ENCODE data around the gene WDR55.
"Not testable (repeated sequence)": the region's sequence is repeated elsewhere in the genome, so short reads cannot be mapped to it uniquely, and the experiment has no call there.

The WDR55 gene

GRCh38 chr5:140664030-140664358 lies 710 bp upstream of the WDR55 start:
- H3K36me3 ChIP-seq, result peaks cover 66% of the 10 kb centered on the region
- TF ChIP-seq CTCF (IDR thresholded peaks at IDR 0.05; ENCODE audit: low read depth, low read length), result no peak
- no peaks in the 10 kb centered on the region for H3K9me3 ChIP-seq (ENCODE audit: severe bottlenecking)
- peak overlapping the region; percentile 86 for H3K27ac ChIP-seq
- no peaks in the 10 kb centered on the region for H3K27me3 ChIP-seq (ENCODE audit: insufficient read depth, low read depth, severe bottlenecking)
- no peak for DNase-seq
- peak overlapping the region; percentile 94 for H3K4me3 ChIP-seq (ENCODE audit: low read depth, low read length)

- H3K4me3 ChIP-seq (ENCODE audit: low read depth, low read length); H3K27me3 ChIP-seq (ENCODE audit: insufficient read depth, low read depth, severe bottlenecking); DNase-seq; H3K9me3 ChIP-seq (ENCODE audit: severe bottlenecking); H3K27ac ChIP-seq: not testable (repeated sequence)
- H3K36me3 ChIP-seq, result peaks cover 67% of the 10 kb centered on the region
Observed at GRCh38 chr5:140671035-140671434, 6.3 kb downstream of the WDR55 start.

GRCh38 chr5:140671472-140672125 lies 6.9 kb downstream of the WDR55 start:
- Histone ChIP-seq H3K27me3 (ENCODE audit: insufficient read depth, low read depth, severe bottlenecking) (no peaks in the 10 kb centered on the region), H3K36me3 (peaks cover 69% of the 10 kb centered on the region), H3K27ac (no peak overlapping the region), H3K9me3 (ENCODE audit: severe bottlenecking) (no peaks in the 10 kb centered on the region), H3K4me3 (ENCODE audit: low read depth, low read length) (no peak overlapping the region)
- no peak for TF ChIP-seq CTCF (IDR thresholded peaks at IDR 0.05; ENCODE audit: low read depth, low read length)
- DNase-seq, result no peak

GRCh38 chr5:140672455-140673186 lies 7.9 kb downstream of the WDR55 start:
- H3K27ac ChIP-seq, result no peak overlapping the region
- H3K27me3 ChIP-seq (ENCODE audit: insufficient read depth, low read depth, severe bottlenecking), result no peaks in the 10 kb centered on the region
- no peaks in the 10 kb centered on the region for H3K9me3 ChIP-seq (ENCODE audit: severe bottlenecking)
- no peak overlapping the region for H3K4me3 ChIP-seq (ENCODE audit: low read depth, low read length)
- DNase-seq, result no peak
- H3K36me3 ChIP-seq, result peaks cover 75% of the 10 kb centered on the region
- TF ChIP-seq CTCF (IDR thresholded peaks at IDR 0.05; ENCODE audit: low read depth, low read length), result no peak

GRCh38 chr5:140673187-140673976 lies 8.7 kb downstream of the WDR55 start, which contains the start of gene DND1:
Gene DND1 (minus strand): TSS chr5:140673576. CDS start chr5:140673542, 34 bp downstream.
- Histone ChIP-seq H3K27me3 (ENCODE audit: insufficient read depth, low read depth, severe bottlenecking) (no peaks in the 10 kb centered on the region), H3K36me3 (peaks cover 78% of the 10 kb centered on the region), H3K27ac (no peak within 1 kb of the TSS), H3K9me3 (ENCODE audit: severe bottlenecking) (no peaks in the 10 kb centered on the region), H3K4me3 (ENCODE audit: low read depth, low read length) (no peak within 1 kb of the TSS)
- no peak for TF ChIP-seq CTCF (IDR thresholded peaks at IDR 0.05; ENCODE audit: low read depth, low read length)
- no peak for DNase-seq

- peaks cover 76% of the 10 kb centered on the region for H3K36me3 ChIP-seq
- no peaks in the 10 kb centered on the region for H3K9me3 ChIP-seq (ENCODE audit: severe bottlenecking)
- H3K4me3 ChIP-seq (ENCODE audit: low read depth, low read length), result no peak overlapping the region
- no peak for TF ChIP-seq CTCF (IDR thresholded peaks at IDR 0.05; ENCODE audit: low read depth, low read length)
- no peaks in the 10 kb centered on the region for H3K27me3 ChIP-seq (ENCODE audit: insufficient read depth, low read depth, severe bottlenecking)
- H3K27ac ChIP-seq, result no peak overlapping the region
- DNase-seq, result no peak
Observed at GRCh38 chr5:140674211-140674610, 9.5 kb downstream of the WDR55 start.

Measured in WERI-Rb-1 (cell line).